Osteocyte (in vitro differentiated cells): ENCODE data around the gene FHOD3. TPM values are rescaled to one million over a fixed set of nuclear protein-coding genes. Genes with fewer than 3 reads are reported as not detected.

Experiments used
- DNase-seq: peaks from one replicate; pipeline ENCODE4 v3.0.0; 2021; ENCODE audit warnings: mixed read lengths; ENCODE audit not compliant: unreplicated experiment; ENCODE audit errors: extremely low spot score
- H3K27ac Mint-ChIP-seq: one replicate; pipeline ENCODE4 v1.8.0; 2021; ENCODE audit warnings: mild to moderate bottlenecking, mixed read lengths; ENCODE audit not compliant: unreplicated experiment
- H3K27me3 Mint-ChIP-seq: one replicate; pipeline ENCODE4 v1.8.0; 2021; ENCODE audit warnings: mixed read lengths; ENCODE audit not compliant: unreplicated experiment
- H3K36me3 Mint-ChIP-seq: one replicate; pipeline ENCODE4 v1.8.0; 2021; ENCODE audit warnings: mixed read lengths; ENCODE audit not compliant: unreplicated experiment
- H3K4me1 Mint-ChIP-seq: one replicate; pipeline ENCODE4 v1.8.0; 2021; ENCODE audit warnings: mixed read lengths; ENCODE audit not compliant: unreplicated experiment
- H3K4me3 Mint-ChIP-seq: one replicate; pipeline ENCODE4 v1.8.0; 2021; ENCODE audit warnings: mild to moderate bottlenecking, moderate library complexity, mixed read lengths; ENCODE audit not compliant: unreplicated experiment
- H3K9me3 Mint-ChIP-seq: one replicate; pipeline ENCODE4 v1.8.0; 2021; ENCODE audit warnings: mixed read lengths; ENCODE audit not compliant: unreplicated experiment
- total RNA-seq: library from RNA; stranded (reverse); gene quantifications from 2 replicates; pipeline ENCODE4 v1.2.1, GENCODE V29; 2021
- TF ChIP-seq, protein P1 (sequence below): fragments of 200-600 bp; sonication (generic); IDR thresholded peaks from 2 replicates; pipeline ENCODE4 v1.5.0; 2021; ENCODE audit warnings: antibody characterized with exemption, mild to moderate bottlenecking, moderate library complexity

Gene FHOD3
- total RNA-seq, 1 donor from 2014 or later = 1.2 TPM

DNA sequence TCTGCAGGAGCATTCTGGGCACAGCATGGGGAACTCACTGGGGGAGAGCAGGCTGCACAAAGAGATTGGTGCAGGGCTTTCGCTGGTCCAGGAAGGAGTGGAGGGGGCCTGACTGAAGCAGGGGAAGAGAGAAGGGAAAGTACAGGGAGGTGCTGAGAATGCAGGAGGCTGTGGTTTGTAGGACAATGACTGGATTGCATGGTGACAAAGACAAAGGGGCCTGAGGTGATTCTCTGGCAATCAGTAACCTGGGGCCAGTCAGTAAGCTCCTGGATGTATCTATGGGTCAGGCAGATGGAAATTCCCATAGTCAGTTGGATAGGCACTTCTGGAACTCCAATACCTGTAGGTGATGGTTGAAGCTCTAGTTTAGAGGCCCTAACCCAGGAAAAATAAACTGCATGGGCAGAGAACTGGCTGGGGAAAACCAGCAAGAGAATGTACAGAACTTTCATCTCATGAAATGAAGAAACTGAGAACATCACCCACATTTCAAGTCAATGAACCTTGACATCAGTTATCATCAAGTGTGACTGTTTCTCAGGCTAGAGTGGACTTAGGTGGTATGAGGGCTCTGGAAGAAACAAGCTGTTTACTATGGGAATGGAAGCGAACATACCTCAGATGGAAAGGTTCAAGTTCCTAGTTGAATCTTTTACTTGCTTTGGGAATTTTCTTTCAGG, 338.0 kb downstream of the FHOD3 start:
- no peak for DNase-seq
- Mint-ChIP-seq H3K4me3 (no peak overlapping the region), H3K36me3 (no peaks in the 10 kb centered on the region), H3K4me1 (no peaks in the 10 kb centered on the region), H3K27ac (no peak overlapping the region), H3K9me3 (no peaks in the 10 kb centered on the region), H3K27me3 (no peaks in the 10 kb centered on the region)
- TF ChIP-seq, protein P1, sequence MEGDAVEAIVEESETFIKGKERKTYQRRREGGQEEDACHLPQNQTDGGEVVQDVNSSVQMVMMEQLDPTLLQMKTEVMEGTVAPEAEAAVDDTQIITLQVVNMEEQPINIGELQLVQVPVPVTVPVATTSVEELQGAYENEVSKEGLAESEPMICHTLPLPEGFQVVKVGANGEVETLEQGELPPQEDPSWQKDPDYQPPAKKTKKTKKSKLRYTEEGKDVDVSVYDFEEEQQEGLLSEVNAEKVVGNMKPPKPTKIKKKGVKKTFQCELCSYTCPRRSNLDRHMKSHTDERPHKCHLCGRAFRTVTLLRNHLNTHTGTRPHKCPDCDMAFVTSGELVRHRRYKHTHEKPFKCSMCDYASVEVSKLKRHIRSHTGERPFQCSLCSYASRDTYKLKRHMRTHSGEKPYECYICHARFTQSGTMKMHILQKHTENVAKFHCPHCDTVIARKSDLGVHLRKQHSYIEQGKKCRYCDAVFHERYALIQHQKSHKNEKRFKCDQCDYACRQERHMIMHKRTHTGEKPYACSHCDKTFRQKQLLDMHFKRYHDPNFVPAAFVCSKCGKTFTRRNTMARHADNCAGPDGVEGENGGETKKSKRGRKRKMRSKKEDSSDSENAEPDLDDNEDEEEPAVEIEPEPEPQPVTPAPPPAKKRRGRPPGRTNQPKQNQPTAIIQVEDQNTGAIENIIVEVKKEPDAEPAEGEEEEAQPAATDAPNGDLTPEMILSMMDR = no peak

DNA sequence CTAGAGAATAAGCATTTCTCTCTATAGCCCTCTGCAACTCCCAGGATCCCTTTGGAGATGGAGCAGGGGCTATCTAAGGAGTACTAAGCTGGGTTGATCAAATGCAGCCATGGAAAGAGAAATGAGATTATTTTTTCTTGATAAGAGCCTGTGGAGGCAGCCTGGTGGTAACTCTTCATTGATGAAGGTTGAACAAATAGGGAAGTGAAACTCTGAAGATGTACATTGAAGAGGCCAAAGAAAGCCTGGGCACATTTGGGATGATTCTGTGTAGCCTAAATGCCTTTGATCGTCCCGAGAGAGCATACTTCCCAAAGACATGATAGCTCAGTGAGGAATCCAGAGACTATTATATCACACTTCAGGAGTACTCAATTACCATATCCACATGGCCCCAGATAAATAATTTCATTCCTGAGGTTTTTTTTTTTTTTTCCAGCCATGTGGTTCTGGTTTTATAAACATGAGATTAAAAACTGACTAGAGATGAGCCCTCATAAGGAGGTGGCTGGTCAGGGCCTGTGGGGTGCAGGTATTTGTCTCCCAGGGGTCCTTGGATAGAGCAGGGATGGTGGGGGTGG, 338.8 kb downstream of the FHOD3 start:
- no peak overlapping the region for H3K4me3 Mint-ChIP-seq
- H3K27ac Mint-ChIP-seq = no peak overlapping the region
- DNase-seq = no peak
- H3K36me3 Mint-ChIP-seq = no peaks in the 10 kb centered on the region
- TF ChIP-seq, protein P1 = no peak
- no peaks in the 10 kb centered on the region for H3K4me1 Mint-ChIP-seq
- no peaks in the 10 kb centered on the region for H3K27me3 Mint-ChIP-seq
- no peaks in the 10 kb centered on the region for H3K9me3 Mint-ChIP-seq

DNA sequence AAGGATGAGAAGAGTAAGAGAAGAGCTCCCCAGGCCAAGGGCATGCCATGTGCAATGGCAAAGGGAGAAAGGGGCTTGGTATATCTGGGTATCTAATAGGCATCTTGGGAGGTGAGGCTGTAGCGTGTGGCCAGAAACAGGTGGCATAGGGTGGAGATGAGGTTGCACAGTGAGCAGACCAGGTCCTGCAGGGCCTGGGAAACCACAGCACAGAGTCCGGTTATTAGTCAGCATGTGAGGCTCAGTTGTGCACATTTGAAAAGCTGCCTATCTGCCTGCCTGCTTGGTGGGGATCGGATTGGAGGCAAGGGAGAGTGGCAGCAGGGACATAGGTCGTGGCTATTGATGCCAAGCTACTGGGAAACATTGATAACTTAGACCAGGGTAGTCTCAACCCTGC, 340.7 kb downstream of the FHOD3 start:
- Mint-ChIP-seq H3K4me3 (no peak overlapping the region), H3K27ac (no peak overlapping the region), H3K9me3 (no peaks in the 10 kb centered on the region), H3K27me3 (no peaks in the 10 kb centered on the region), H3K4me1 (no peaks in the 10 kb centered on the region), H3K36me3 (no peaks in the 10 kb centered on the region)
- DNase-seq = no peak
- TF ChIP-seq, protein P1 = no peak

DNA sequence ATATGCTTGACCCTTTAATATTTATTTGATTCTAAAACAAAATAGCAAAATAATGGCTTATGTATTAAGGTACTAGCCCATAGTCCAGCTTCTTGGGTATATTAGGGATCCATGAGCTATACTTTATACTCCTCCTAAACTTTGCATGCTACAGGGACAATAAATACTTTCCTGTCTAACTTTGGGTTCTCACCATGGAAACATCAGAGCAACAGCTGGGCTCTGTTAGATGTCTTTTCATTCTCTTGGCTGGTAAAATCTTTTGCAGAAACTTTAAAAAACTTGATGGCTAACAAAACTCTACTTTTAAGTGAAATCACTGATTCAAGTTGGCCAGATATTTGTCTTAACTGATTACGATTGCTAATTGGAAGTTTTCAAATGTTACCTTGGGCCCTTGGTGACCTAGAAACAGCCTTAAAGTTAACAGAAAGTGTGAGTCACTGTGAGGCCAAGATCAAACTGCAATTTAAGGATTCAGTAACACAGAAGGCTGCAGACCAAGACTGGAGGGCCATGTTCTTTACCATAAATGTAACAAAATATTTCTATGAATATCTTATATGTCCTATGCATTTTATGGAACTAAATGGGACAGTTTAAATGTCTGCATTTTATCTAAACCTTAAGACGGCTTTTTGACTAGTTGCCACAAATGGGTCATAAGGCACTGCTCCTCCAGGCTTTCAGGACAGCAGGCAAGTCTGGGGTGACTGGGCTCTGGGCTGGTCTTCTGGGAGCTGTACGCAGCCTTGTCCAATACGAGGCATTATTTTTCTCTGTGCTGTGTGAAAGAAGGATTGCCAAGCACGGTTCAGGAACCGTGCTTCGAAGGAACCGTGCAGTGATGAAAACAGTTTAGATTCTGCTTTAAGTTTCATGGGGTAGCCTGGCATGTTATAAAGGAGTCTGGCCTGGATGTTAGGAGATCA, 342.8 kb downstream of the FHOD3 start:
- no peak overlapping the region for H3K27ac Mint-ChIP-seq
- DNase-seq = no peak

More for the DNA sequence above, 342.8 kb downstream of the FHOD3 start:
- Mint-ChIP-seq H3K4me3 (no peak overlapping the region), H3K9me3 (no peaks in the 10 kb centered on the region), H3K27me3 (no peaks in the 10 kb centered on the region), H3K4me1 (no peaks in the 10 kb centered on the region), H3K36me3 (no peaks in the 10 kb centered on the region)
- TF ChIP-seq, protein P1 = no peak
